CD4-positive, alpha-beta T cell treated with Interleukin-21 for 1 hour (primary cell): Measurements from ENCODE around the gene HSD17B11.
"Not testable (repeated sequence)": the region's sequence is repeated elsewhere in the genome, so short reads cannot be mapped to it uniquely, and the experiment has no call there.

Experiments used
- DNase-seq: peaks from one replicate; pipeline ENCODE4 v3.0.0-alpha.2; 2020

Gene HSD17B11

DNA sequence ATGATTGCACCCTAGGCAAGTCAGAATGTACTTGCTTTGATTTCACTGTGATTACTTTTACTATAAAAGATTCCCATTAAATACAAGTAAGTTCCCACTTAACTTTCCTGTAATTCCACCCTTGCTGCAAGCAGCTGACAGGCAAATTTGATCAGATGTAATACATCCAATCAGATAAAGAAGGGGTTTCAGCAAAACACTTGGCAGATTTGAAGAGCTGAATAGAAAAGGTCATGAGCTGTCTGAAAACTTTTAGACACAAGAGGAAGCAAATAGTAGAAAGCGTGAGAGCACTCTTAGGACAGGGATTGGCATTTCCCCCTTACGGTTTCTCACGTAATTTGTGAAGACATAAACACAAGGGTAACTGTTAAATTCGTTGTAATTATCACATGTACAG is 91.1 kb downstream of the HSD17B11 start:
- no peak for DNase-seq

DNA sequence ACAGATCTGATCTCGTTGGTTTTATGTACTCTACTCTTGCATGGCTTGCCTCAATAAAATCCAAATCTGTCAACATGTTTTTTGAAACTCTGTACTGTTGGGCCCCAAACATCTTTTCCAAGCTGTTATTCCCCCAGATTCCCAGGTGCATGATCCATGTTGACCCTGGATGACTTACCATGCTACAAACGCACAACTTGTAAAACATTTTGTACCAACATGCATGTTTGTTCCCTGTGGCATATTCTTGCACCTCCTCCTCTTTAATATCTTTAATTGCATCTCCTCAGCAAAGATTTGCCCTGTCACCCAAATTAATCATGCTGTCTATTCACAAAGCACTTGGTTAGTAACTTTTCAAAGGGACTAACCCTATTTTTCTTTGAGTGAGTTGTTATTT is 92.6 kb downstream of the HSD17B11 start:
- DNase-seq: no peak

DNA sequence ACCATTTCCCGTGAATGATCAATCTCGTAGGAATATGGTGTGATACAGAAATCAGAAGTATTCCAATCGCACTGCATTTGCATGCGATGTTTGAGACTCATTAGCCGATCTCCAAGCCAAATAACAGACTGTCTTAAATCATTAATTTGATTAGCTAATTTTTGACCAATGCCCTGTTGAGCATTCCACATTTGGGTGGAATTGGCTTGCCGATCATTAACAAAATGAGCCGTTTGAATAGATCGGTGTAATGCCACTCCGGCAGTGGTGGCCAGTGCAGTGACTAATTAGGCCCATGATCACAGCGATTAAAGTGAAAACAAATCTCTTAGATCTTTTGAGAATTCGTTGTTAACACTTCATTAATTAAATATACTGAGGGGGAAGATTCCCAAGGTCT is 96.1 kb downstream of the HSD17B11 start:
- not testable (repeated sequence) for DNase-seq

DNA sequence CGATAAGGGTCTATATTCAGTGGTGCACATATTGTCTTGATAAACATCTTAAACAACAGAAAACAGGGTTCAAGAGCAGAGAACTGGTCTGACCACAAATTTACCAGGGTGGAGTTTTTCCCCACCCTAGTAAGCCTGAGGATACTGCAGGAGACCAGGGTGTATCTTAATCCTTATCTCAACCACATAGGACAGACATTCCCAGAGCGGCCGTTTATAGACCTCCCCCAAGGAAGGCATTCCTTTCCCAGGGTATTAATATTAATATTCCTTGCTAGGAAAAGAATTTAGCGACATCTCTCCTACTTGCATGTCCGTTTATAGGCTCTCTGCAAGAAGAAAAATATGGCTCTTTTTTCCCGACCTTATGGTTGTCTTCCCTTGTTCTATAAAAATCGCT is 97.1 kb downstream of the HSD17B11 start:
- DNase-seq: not testable (repeated sequence)

DNA sequence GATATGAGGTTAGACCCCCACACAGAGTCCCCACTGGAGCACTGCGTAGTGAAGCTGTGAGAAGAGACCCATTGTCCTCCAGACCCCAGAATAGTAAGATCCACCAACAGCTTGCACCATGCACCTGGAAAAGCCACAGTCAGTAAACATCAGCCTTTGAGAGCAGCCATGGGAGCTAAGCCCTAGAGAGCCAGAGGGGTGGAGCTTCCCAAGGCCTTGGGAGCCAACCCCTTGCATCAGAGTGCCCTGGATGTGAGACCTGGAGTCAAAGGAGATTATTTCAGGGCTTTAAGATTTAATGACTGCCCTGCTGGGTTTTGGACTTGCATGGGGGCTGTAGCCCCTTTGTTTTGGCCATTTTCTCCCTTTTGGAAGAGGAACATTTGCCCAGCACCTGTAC is 104.0 kb downstream of the HSD17B11 start:
- DNase-seq: no peak
